H1 (cell line): Measurements from ENCODE around the gene SBSN. TPM values are rescaled to one million over a fixed set of nuclear protein-coding genes. Genes with fewer than 3 reads are reported as not detected.

Experiments used
- CTCF ChIA-PET: fragments of 300-600 bp; sonication (Branson Sonifier 250); formaldehyde crosslinking; loops from one replicate; lab custom pipeline; 2021; ENCODE audit not compliant: partially characterized antibody; lab: Charles Lee
- POLR2A ChIA-PET: fragments of 300-600 bp; sonication (Branson Sonifier 250); formaldehyde crosslinking; loops from one replicate; lab custom pipeline; 2021; ENCODE audit warnings: inconsistent platforms; ENCODE audit not compliant: partially characterized antibody; lab: Charles Lee
- DNase-seq, 2 experiments: peaks; one replicate each; pipeline versions ENCODE4 v3.0.0 to v3.0.0-alpha.2; 2010 to 2022; ENCODE audit warnings: low spot score in 2 of 2, low read depth in 1 of 2, mixed read lengths in 1 of 2
- FAIRE-seq: peaks from 2 replicates; lab custom pipeline; 2011; peaks lifted over from hg19 to GRCh38; lab: Jason Lieb, UNC
- H2AFZ ChIP-seq: 2 replicates; pipeline ENCODE4 v1.8.1; 2012; ENCODE audit warnings: low read length, inconsistent platforms
- H2AK5ac ChIP-seq: 2 replicates; pipeline ENCODE4 v1.6.1; 2013; ENCODE audit warnings: low read depth, low read length
- H2BK120ac ChIP-seq: replicated peaks from 2 replicates; pipeline ENCODE3; 2013; ENCODE audit warnings: low read depth, low read length, inconsistent platforms
- H2BK12ac ChIP-seq: 2 replicates; pipeline ENCODE4 v1.6.1; 2013; ENCODE audit warnings: low read depth, low read length
- H2BK15ac ChIP-seq: 2 replicates; pipeline ENCODE4 v1.6.1; 2013; ENCODE audit warnings: low read length
- H2BK20ac ChIP-seq: 2 replicates; pipeline ENCODE4 v1.6.1; 2013; ENCODE audit warnings: low read length
- H2BK5ac ChIP-seq: 2 replicates; pipeline ENCODE4 v1.6.1; 2013; ENCODE audit warnings: low read depth, low read length
- H3K14ac ChIP-seq: 2 replicates; pipeline ENCODE4 v1.6.1; 2013; ENCODE audit warnings: inconsistent platforms; ENCODE audit not compliant: insufficient read length
- H3K18ac ChIP-seq: 2 replicates; pipeline ENCODE4 v1.6.1; 2013; ENCODE audit warnings: low read length; ENCODE audit errors: extremely low read depth
- H3K23ac ChIP-seq: 2 replicates; pipeline ENCODE4 v1.6.1; 2013; ENCODE audit warnings: inconsistent platforms; ENCODE audit not compliant: insufficient read length
- H3K23me2 ChIP-seq: 2 replicates; pipeline ENCODE4 v1.6.1; 2013; ENCODE audit warnings: low read depth, low read length
- H3K27ac ChIP-seq: 2 replicates; pipeline ENCODE4 v1.6.1; 2011; ENCODE audit warnings: low read depth, low read length, inconsistent platforms
- H3K27me3 ChIP-seq, 4 experiments: replicated peaks in 1 of 4; 1 replicate in 1 of 4; 2 replicates in 3 of 4; pipeline versions ENCODE4 v1.6.1 to v1.8.1; 2011 to 2013; ENCODE audit warnings: low read length in 3 of 4, mild to moderate bottlenecking in 3 of 4, inconsistent platforms in 2 of 4, mixed read lengths in 2 of 4, moderate library complexity in 1 of 4; ENCODE audit not compliant: control insufficient read depth in 3 of 4, insufficient read depth in 3 of 4; ENCODE audit errors: extremely low read depth in 1 of 4
- H3K36me3 ChIP-seq, 4 experiments: 2 replicates each; pipeline versions ENCODE4 v1.6.1 to v1.8.1; 2011 to 2013; ENCODE audit warnings: mild to moderate bottlenecking in 4 of 4, low read length in 3 of 4, moderate library complexity in 2 of 4, control low read depth in 1 of 4, inconsistent platforms in 1 of 4; ENCODE audit not compliant: insufficient read depth in 4 of 4, control insufficient read depth in 2 of 4
- H3K4ac ChIP-seq: replicated peaks from 2 replicates; pipeline ENCODE3; 2013; ENCODE audit warnings: low read length, low read depth, mixed read lengths, inconsistent platforms; ENCODE audit not compliant: insufficient read length
- H3K4me1 ChIP-seq, 4 experiments: replicated peaks in 1 of 4; 1 replicate in 1 of 4; 2 replicates in 3 of 4; pipeline versions ENCODE4 v1.6.1 to v1.8.1; 2011 to 2013; ENCODE audit warnings: low read length in 3 of 4, inconsistent platforms in 2 of 4, mixed read lengths in 1 of 4; ENCODE audit not compliant: insufficient read depth in 4 of 4, control insufficient read depth in 3 of 4
- H3K4me2 ChIP-seq, 2 experiments: 2 replicates each; pipeline versions ENCODE4 v1.6.1 to v1.8.1; 2011 to 2013; ENCODE audit warnings: low read depth in 2 of 2, low read length in 2 of 2, control low read depth in 1 of 2, inconsistent platforms in 1 of 2, mild to moderate bottlenecking in 1 of 2; ENCODE audit not compliant: insufficient read depth in 1 of 2
- H3K4me3 ChIP-seq, 4 experiments: fragments of 200-600, 300-600 bp in 1 of 4; sonication (generic), shearing (Covaris generic), sonication (Bioruptor Twin) in 1 of 4; 2 replicates each; pipeline versions ENCODE4 v1.5.1 to v1.8.1; 2011 to 2016; ENCODE audit warnings: low read length in 4 of 4, low read depth in 3 of 4, control low read depth in 2 of 4, inconsistent platforms in 2 of 4, mild to moderate bottlenecking in 2 of 4, mixed read lengths in 1 of 4, moderate library complexity in 1 of 4; ENCODE audit not compliant: insufficient read depth in 2 of 4; ENCODE audit errors: extremely low read depth in 1 of 4
- H3K56ac ChIP-seq: replicated peaks from 2 replicates; pipeline ENCODE3; 2013; ENCODE audit warnings: low read depth, mild to moderate bottlenecking, mixed read lengths, low read length, inconsistent platforms; ENCODE audit not compliant: insufficient read length
- H3K79me1 ChIP-seq: 2 replicates; pipeline ENCODE4 v1.6.1; 2013; ENCODE audit warnings: low read depth, low read length, control low read depth
- H3K79me2 ChIP-seq, 2 experiments: 2 replicates each; pipeline versions ENCODE4 v1.6.1 to v1.8.1; 2012 to 2013; ENCODE audit warnings: low read length in 2 of 2, mild to moderate bottlenecking in 2 of 2, inconsistent platforms in 1 of 2; ENCODE audit not compliant: insufficient read depth in 2 of 2, control insufficient read depth in 1 of 2
- H3K9ac ChIP-seq, 4 experiments: replicated peaks in 1 of 4; 1 replicate in 1 of 4; 2 replicates in 3 of 4; pipeline versions ENCODE4 v1.6.1 to v1.8.1; 2011 to 2013; ENCODE audit warnings: low read depth in 3 of 4, low read length in 3 of 4, control low read depth in 2 of 4, mild to moderate bottlenecking in 2 of 4, moderate library complexity in 2 of 4, inconsistent platforms in 1 of 4; ENCODE audit errors: extremely low read depth in 1 of 4
- H3K9me3 ChIP-seq, 2 experiments: 2 replicates each; pipeline versions ENCODE4 v1.6.1 to v1.8.1; 2012 to 2013; ENCODE audit warnings: mild to moderate bottlenecking in 2 of 2, moderate library complexity in 2 of 2, control low read depth in 1 of 2, inconsistent platforms in 1 of 2, low read depth in 1 of 2, low read length in 1 of 2, mixed read lengths in 1 of 2; ENCODE audit not compliant: insufficient read depth in 2 of 2
- H4K20me1 ChIP-seq, 2 experiments: replicated peaks in 1 of 2; 2 replicates each; pipeline versions ENCODE3 to v1.8.1; 2011 to 2013; ENCODE audit warnings: inconsistent platforms in 2 of 2, low read length in 2 of 2, mild to moderate bottlenecking in 1 of 2; ENCODE audit not compliant: insufficient read depth in 2 of 2, control insufficient read depth in 1 of 2
- H4K5ac ChIP-seq: 2 replicates; pipeline ENCODE4 v1.6.1; 2013; ENCODE audit warnings: low read length, low read depth, mixed read lengths, inconsistent platforms; ENCODE audit not compliant: insufficient read length
- H4K8ac ChIP-seq: 2 replicates; pipeline ENCODE4 v1.8.0; 2013; ENCODE audit warnings: mild to moderate bottlenecking, moderate library complexity, low read length, inconsistent platforms; ENCODE audit not compliant: insufficient read depth; ENCODE audit errors: extremely low read depth
- H4K91ac ChIP-seq: replicated peaks from 2 replicates; pipeline ENCODE3; 2013; ENCODE audit warnings: low read length, mixed read lengths, inconsistent platforms; ENCODE audit not compliant: insufficient read length
- CBX8 ChIP-seq: fragments of 300-800, 300-1000 bp; sonication (generic); IDR thresholded peaks from 2 replicates; pipeline ENCODE4 v1.7.1; 2016; ENCODE audit warnings: low read depth, low read length, borderline replicate concordance
- KDM1A ChIP-seq: fragments of 200-600, 300-600 bp; sonication (generic); IDR thresholded peaks from 2 replicates; pipeline ENCODE4 v1.7.1; 2016; ENCODE audit warnings: mild to moderate bottlenecking, low read length, borderline replicate concordance
- SP4 ChIP-seq: IDR thresholded peaks from 2 replicates; pipeline ENCODE4 v1.6.1; 2012; ENCODE audit warnings: low read length, inconsistent platforms
- WGBS, 2 experiments: shearing (Covaris generic) in 1 of 2; methylation state at CpG; one replicate each; pipeline versions ENCODE4 v1.1.6 to v1.1.7; 2013 to 2015; ENCODE audit warnings: low lambda C conversion rate in 2 of 2, mixed read lengths in 2 of 2, inconsistent platforms in 1 of 2, low coverage in 1 of 2, missing lambda C conversion rate in 1 of 2; ENCODE audit not compliant: insufficient replicate concordance in 2 of 2, insufficient coverage in 1 of 2, insufficient read length in 1 of 2; ENCODE audit errors: extremely low coverage in 1 of 2, missing lambda C conversion rate in 1 of 2; 5-methylcytosine and 5-hydroxymethylcytosine counted together
- polyA plus RNA-seq, 7 experiments: library from polyadenylated mRNA; depleted of rRNA in 3 of 7; stranded (reverse) in 5 of 7; unstranded in 2 of 7; fragments of >200 nt in 5 of 7; fragments of 200-250 nt in 2 of 7; gene quantifications; 1 replicate in 5 of 7; 2 replicates in 1 of 7; 4 replicates in 1 of 7; pipeline versions ENCODE4 v1.2.1 to v1.2.3, GENCODE V29; 2011 to 2013; ENCODE audit warnings: missing spikeins in 2 of 7, mixed read lengths in 2 of 7
- total RNA-seq: library from RNA; stranded (reverse); fragmentation: NEBNext Ultra II Directional; extraction: Animal tissue kit (Norgen Biotek cat#: 25700); gene quantifications from 2 replicates; pipeline ENCODE4 v1.2.1, GENCODE V29; 2021

Gene SBSN
- total and polyA plus RNA-seq, 2 of the 8 experiments (the other 6 are each of a cell fraction or from before 2014, with no cell fraction given), result not detected

GRCh38 chr19:35525873-35526272 lies 2.2 kb downstream of the SBSN start:
- Histone ChIP-seq H3K27me3 (peaks cover 0 to 3% (median 1%) of the 10 kb centered on the region in 4 experiments; a peak in 2 of 7 replicates), H3K14ac (no peak overlapping the region), H3K36me3 (no peaks in the 10 kb centered on the region), H4K20me1 (no peaks in the 10 kb centered on the region), H2BK120ac (no peak overlapping the region), H3K9ac (no peak overlapping the region), H3K4ac (no peak overlapping the region), H4K8ac (no peak overlapping the region), H3K9me3 (no peaks in the 10 kb centered on the region), H2BK20ac (peak overlapping the region; percentile 32; the same call in 1 of the 2 replicates), H2AK5ac (no peak overlapping the region), H2BK5ac (no peak overlapping the region), H3K4me1 (peaks cover 7 to 22% (median 14%) of the 10 kb centered on the region in 4 experiments), H3K4me2 (no peak overlapping the region), H4K5ac (no peak overlapping the region), H2BK15ac (no peak overlapping the region), H3K23ac (no peak overlapping the region), H3K56ac (no peak overlapping the region), H3K4me3 (no peak overlapping the region), H3K79me1 (no peaks in the 10 kb centered on the region), H3K23me2 (peaks cover 3% of the 10 kb centered on the region; the same call in 1 of the 2 replicates), H3K79me2 (no peaks in the 10 kb centered on the region), H2AFZ (no peak overlapping the region), H2BK12ac (no peak overlapping the region), H3K18ac (no peak overlapping the region), H3K27ac (no peak overlapping the region), H4K91ac (no peak overlapping the region)
- 92% methylated on average over 4 of the region's 4 CpGs; no CpG with 5 or more reads in 1 of the 2 experiments for WGBS, 2 experiments
- POLR2A ChIA-PET, result interaction anchor here (1.2 to 4.6 kb wide), 4 partner anchors 11 to 18 kb away, joined by 3 to 34 read pairs (median 4); no protein-coding TSS in a partner anchor
- FAIRE-seq (no peak), DNase-seq (no peak)
- CTCF ChIA-PET, result interaction anchor here (0.7 to 1.5 kb wide), 5 partner anchors 15 to 66 kb away, joined by 3 to 4 read pairs (median 4); no protein-coding TSS in a partner anchor
- TF ChIP-seq SP4 (no peak), KDM1A (0 out of 2 replicates have a peak, but pooled peaks have one; percentile 18), CBX8 (no peak)
